WTC11 (cell line): ENCODE results near the gene WDR83. TPM values are rescaled to one million over a fixed set of nuclear protein-coding genes. Genes with fewer than 3 reads are reported as not detected.

Experiments used
- ATAC-seq: fragments of 200-7000 bp; cut with Tn5 transposase; 2 replicates; pipeline ENCODE4 v1.10.0; 2021; ENCODE audit warnings: mild to moderate bottlenecking, moderate library complexity
- CTCF ChIA-PET: fragments of 300-600 bp; sonication (Branson Sonifier 250); formaldehyde crosslinking; loops from one replicate; lab custom pipeline; 2021; ENCODE audit warnings: antibody characterized with exemption; lab: Charles Lee
- POLR2A ChIA-PET: fragments of 350-600 bp; sonication (Branson Sonifier 250); formaldehyde crosslinking; loops from one replicate; lab custom pipeline; 2021; ENCODE audit warnings: antibody characterized with exemption; lab: Charles Lee
- DNase-seq: peaks from one replicate; pipeline ENCODE4 v3.0.0; 2021; ENCODE audit warnings: low spot score
- H3K27ac Mint-ChIP-seq: 2 replicates; pipeline ENCODE4 v1.8.0; 2021; ENCODE audit warnings: mixed read lengths
- H3K27me3 Mint-ChIP-seq: 2 replicates; pipeline ENCODE4 v1.8.0; 2021; ENCODE audit warnings: low read depth, mild to moderate bottlenecking, moderate library complexity, mixed read lengths
- H3K36me3 Mint-ChIP-seq: 2 replicates; pipeline ENCODE4 v1.8.0; 2021; ENCODE audit warnings: mixed read lengths
- H3K4me1 Mint-ChIP-seq: 2 replicates; pipeline ENCODE4 v1.8.0; 2022; ENCODE audit warnings: mixed read lengths
- H3K4me3 Mint-ChIP-seq: 2 replicates; pipeline ENCODE4 v1.8.0; 2021; ENCODE audit warnings: mild to moderate bottlenecking, moderate library complexity, mixed read lengths
- H3K9me3 Mint-ChIP-seq: 2 replicates; pipeline ENCODE4 v1.8.0; 2021; ENCODE audit warnings: mixed read lengths
- FOXJ3 ChIP-seq: sonication (generic); formaldehyde crosslinking; IDR thresholded peaks from 2 replicates; pipeline ENCODE4 v1.9.0; 2021; ENCODE audit warnings: missing genetic modification reagents, mild to moderate bottlenecking, borderline replicate concordance
- IRF2 ChIP-seq: sonication (generic); formaldehyde crosslinking; IDR thresholded peaks from 2 replicates; pipeline ENCODE4 v1.8.0; 2022; ENCODE audit warnings: low read depth, missing genetic modification reagents, borderline replicate concordance
- MXD4 ChIP-seq: fragments of 250-450 bp; sonication (Bioruptor Pico); IDR thresholded peaks from 2 replicates; pipeline ENCODE4 v1.8.0; 2021; ENCODE audit warnings: mild to moderate bottlenecking, moderate library complexity, borderline replicate concordance
- NR1H2 ChIP-seq: sonication (generic); formaldehyde crosslinking; IDR thresholded peaks from 2 replicates; pipeline ENCODE4 v1.9.0; 2021; ENCODE audit warnings: mild to moderate bottlenecking, moderate library complexity, missing genetic modification reagents
- OVOL2 ChIP-seq: fragments of 250-450 bp; sonication (Bioruptor Pico); IDR thresholded peaks from 2 replicates; pipeline ENCODE4 v1.9.0; 2021; ENCODE audit warnings: mild to moderate bottlenecking, borderline replicate concordance
- TEAD4 ChIP-seq: sonication (generic); formaldehyde crosslinking; IDR thresholded peaks from 2 replicates; pipeline ENCODE4 v1.8.0; 2022; ENCODE audit warnings: mild to moderate bottlenecking, missing genetic modification reagents
- TP53 ChIP-seq: sonication (generic); formaldehyde crosslinking; IDR thresholded peaks from 2 replicates; pipeline ENCODE4 v1.8.1; 2023; ENCODE audit warnings: mild to moderate bottlenecking, missing genetic modification reagents
- ZNF396 ChIP-seq: fragments of 250-450 bp; sonication (Bioruptor Pico); IDR thresholded peaks from 2 replicates; pipeline ENCODE4 v1.8.0; 2021; ENCODE audit warnings: mild to moderate bottlenecking, moderate library complexity, borderline replicate concordance
- total RNA-seq: library from RNA; stranded (reverse); gene quantifications from 3 replicates; pipeline ENCODE4 v1.2.3, GENCODE V29; 2021
- TF ChIP-seq, protein P1 (sequence below): sonication (generic); formaldehyde crosslinking; conservative IDR thresholded peaks from 2 replicates; pipeline ENCODE4 v1.8.1; 2023; ENCODE audit warnings: mild to moderate bottlenecking, low read depth, missing genetic modification reagents, moderate library complexity
- TF ChIP-seq, protein P2 (sequence below): sonication (generic); formaldehyde crosslinking; IDR thresholded peaks from 2 replicates; pipeline ENCODE4 v1.8.1; 2023; ENCODE audit warnings: mild to moderate bottlenecking, missing genetic modification reagents, moderate library complexity
- TF ChIP-seq, protein P3 (sequence below): fragments of 250-450 bp; sonication (Bioruptor Pico); IDR thresholded peaks from 2 replicates; pipeline ENCODE4 v1.8.0; 2021; ENCODE audit warnings: mild to moderate bottlenecking
- TF ChIP-seq, protein P4 (sequence below): sonication (generic); formaldehyde crosslinking; IDR thresholded peaks from 2 replicates; pipeline ENCODE4 v1.8.1; 2022; ENCODE audit warnings: mild to moderate bottlenecking, moderate library complexity, missing genetic modification reagents
- TF ChIP-seq, protein P5 (sequence below): sonication (generic); formaldehyde crosslinking; IDR thresholded peaks from 2 replicates; pipeline ENCODE4 v1.8.0; 2023; ENCODE audit warnings: missing genetic modification reagents, mild to moderate bottlenecking, borderline replicate concordance
- TF ChIP-seq, protein P6 (sequence below): sonication (generic); formaldehyde crosslinking; IDR thresholded peaks from 2 replicates; pipeline ENCODE4 v1.8.1; 2023; ENCODE audit warnings: mild to moderate bottlenecking, missing genetic modification reagents
- TF ChIP-seq, protein P7 (sequence below): fragments of 250-450 bp; sonication (Bioruptor Pico); IDR thresholded peaks from 2 replicates; pipeline ENCODE4 v1.9.0; 2021; ENCODE audit warnings: moderate library complexity, mild to moderate bottlenecking, inconsistent platforms, borderline replicate concordance
- TF ChIP-seq, protein P8 (sequence below): fragments of 250-450 bp; sonication (Bioruptor Pico); IDR thresholded peaks from 2 replicates; pipeline ENCODE4 v1.9.0; 2021; ENCODE audit warnings: mild to moderate bottlenecking

WDR83 gene
- total RNA-seq, 1 experiment from 2014 or later: 21.8 TPM

DNA sequence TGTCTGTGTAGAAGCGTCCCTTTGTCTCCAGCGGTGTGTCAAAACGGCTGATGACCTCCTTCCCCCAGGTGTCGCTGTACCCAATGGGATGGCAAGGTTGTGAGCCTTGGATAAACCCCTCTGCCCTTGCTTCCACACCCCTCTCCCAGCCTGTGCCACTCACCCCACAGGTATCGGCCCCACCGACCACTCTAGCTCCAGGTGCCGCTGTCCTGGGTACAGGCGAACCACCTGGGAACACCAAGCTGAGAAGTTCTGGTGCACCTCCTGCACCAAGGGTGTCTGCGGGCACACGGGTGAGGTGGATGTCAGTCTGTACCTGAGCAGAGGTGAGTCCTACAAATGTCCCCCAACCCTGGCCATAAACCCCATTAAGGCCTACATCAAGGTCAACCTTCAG, 16.7 kb upstream of the WDR83 start:
- CTCF ChIA-PET: interaction anchor here (1.5 to 3.3 kb wide), 2 partner anchors 10 to 11 kb away, joined by 3 to 17 read pairs; no protein-coding TSS in a partner anchor

DNA sequence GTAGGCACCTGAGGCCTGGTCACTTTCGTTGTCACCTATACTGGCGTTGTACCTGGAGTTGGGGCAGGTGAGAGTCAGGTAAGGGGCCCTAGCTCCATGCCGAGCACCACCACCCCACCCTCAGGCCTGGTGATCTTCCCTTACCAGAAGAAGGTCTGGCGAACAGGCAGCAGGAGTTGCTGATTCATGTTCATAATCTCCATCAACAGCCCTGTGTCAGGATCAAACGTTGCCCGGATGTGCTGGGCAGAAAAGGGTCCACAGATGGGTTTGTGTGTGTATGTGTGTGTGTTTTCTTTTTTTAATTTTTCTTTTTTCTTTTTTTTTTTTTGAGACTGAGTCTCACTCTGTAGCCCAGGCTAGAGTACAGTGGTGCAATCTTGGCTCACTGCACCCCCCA, 14.4 kb upstream of the WDR83 start:
- DNase-seq (no peak), ATAC-seq (no peak)
- Mint-ChIP-seq H3K27me3 (peaks cover 2% of the 10 kb centered on the region), H3K36me3 (peaks cover 25% of the 10 kb centered on the region), H3K4me3 (no peak overlapping the region), H3K27ac (no peak overlapping the region), H3K4me1 (peaks cover 10% of the 10 kb centered on the region), H3K9me3 (no peaks in the 10 kb centered on the region)
- ChIA-PET CTCF (interaction anchor here (0.6 to 1.1 kb wide), 2 partner anchors 12 to 19 kb away, joined by 3 read pairs; no protein-coding TSS in a partner anchor), POLR2A (no interaction called here)
- TF ChIP-seq, protein P1, sequence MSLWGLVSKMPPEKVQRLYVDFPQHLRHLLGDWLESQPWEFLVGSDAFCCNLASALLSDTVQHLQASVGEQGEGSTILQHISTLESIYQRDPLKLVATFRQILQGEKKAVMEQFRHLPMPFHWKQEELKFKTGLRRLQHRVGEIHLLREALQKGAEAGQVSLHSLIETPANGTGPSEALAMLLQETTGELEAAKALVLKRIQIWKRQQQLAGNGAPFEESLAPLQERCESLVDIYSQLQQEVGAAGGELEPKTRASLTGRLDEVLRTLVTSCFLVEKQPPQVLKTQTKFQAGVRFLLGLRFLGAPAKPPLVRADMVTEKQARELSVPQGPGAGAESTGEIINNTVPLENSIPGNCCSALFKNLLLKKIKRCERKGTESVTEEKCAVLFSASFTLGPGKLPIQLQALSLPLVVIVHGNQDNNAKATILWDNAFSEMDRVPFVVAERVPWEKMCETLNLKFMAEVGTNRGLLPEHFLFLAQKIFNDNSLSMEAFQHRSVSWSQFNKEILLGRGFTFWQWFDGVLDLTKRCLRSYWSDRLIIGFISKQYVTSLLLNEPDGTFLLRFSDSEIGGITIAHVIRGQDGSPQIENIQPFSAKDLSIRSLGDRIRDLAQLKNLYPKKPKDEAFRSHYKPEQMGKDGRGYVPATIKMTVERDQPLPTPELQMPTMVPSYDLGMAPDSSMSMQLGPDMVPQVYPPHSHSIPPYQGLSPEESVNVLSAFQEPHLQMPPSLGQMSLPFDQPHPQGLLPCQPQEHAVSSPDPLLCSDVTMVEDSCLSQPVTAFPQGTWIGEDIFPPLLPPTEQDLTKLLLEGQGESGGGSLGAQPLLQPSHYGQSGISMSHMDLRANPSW: no peak
- TF ChIP-seq NR1H2 (CRISPR knock-in tag) (no peak), TP53 (CRISPR knock-in tag) (no peak), OVOL2 (no peak), TEAD4 (CRISPR knock-in tag) (no peak), ZNF396 (CRISPR knock-in tag) (no peak), FOXJ3 (CRISPR knock-in tag) (no peak), IRF2 (CRISPR knock-in tag) (no peak), MXD4 (no peak)
- TF ChIP-seq, protein P2, sequence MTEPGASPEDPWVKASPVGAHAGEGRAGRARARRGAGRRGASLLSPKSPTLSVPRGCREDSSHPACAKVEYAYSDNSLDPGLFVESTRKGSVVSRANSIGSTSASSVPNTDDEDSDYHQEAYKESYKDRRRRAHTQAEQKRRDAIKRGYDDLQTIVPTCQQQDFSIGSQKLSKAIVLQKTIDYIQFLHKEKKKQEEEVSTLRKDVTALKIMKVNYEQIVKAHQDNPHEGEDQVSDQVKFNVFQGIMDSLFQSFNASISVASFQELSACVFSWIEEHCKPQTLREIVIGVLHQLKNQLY (CRISPR knock-in tag): no peak
- TF ChIP-seq, protein P3, sequence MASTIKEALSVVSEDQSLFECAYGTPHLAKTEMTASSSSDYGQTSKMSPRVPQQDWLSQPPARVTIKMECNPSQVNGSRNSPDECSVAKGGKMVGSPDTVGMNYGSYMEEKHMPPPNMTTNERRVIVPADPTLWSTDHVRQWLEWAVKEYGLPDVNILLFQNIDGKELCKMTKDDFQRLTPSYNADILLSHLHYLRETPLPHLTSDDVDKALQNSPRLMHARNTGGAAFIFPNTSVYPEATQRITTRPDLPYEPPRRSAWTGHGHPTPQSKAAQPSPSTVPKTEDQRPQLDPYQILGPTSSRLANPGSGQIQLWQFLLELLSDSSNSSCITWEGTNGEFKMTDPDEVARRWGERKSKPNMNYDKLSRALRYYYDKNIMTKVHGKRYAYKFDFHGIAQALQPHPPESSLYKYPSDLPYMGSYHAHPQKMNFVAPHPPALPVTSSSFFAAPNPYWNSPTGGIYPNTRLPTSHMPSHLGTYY: no peak
- TF ChIP-seq, protein P4, sequence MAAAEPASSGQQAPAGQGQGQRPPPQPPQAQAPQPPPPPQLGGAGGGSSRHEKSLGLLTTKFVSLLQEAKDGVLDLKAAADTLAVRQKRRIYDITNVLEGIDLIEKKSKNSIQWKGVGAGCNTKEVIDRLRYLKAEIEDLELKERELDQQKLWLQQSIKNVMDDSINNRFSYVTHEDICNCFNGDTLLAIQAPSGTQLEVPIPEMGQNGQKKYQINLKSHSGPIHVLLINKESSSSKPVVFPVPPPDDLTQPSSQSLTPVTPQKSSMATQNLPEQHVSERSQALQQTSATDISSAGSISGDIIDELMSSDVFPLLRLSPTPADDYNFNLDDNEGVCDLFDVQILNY (CRISPR knock-in tag): no peak
- TF ChIP-seq, protein P5, sequence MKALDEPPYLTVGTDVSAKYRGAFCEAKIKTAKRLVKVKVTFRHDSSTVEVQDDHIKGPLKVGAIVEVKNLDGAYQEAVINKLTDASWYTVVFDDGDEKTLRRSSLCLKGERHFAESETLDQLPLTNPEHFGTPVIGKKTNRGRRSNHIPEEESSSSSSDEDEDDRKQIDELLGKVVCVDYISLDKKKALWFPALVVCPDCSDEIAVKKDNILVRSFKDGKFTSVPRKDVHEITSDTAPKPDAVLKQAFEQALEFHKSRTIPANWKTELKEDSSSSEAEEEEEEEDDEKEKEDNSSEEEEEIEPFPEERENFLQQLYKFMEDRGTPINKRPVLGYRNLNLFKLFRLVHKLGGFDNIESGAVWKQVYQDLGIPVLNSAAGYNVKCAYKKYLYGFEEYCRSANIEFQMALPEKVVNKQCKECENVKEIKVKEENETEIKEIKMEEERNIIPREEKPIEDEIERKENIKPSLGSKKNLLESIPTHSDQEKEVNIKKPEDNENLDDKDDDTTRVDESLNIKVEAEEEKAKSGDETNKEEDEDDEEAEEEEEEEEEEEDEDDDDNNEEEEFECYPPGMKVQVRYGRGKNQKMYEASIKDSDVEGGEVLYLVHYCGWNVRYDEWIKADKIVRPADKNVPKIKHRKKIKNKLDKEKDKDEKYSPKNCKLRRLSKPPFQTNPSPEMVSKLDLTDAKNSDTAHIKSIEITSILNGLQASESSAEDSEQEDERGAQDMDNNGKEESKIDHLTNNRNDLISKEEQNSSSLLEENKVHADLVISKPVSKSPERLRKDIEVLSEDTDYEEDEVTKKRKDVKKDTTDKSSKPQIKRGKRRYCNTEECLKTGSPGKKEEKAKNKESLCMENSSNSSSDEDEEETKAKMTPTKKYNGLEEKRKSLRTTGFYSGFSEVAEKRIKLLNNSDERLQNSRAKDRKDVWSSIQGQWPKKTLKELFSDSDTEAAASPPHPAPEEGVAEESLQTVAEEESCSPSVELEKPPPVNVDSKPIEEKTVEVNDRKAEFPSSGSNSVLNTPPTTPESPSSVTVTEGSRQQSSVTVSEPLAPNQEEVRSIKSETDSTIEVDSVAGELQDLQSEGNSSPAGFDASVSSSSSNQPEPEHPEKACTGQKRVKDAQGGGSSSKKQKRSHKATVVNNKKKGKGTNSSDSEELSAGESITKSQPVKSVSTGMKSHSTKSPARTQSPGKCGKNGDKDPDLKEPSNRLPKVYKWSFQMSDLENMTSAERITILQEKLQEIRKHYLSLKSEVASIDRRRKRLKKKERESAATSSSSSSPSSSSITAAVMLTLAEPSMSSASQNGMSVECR (CRISPR knock-in tag): no peak
- TF ChIP-seq, protein P6, sequence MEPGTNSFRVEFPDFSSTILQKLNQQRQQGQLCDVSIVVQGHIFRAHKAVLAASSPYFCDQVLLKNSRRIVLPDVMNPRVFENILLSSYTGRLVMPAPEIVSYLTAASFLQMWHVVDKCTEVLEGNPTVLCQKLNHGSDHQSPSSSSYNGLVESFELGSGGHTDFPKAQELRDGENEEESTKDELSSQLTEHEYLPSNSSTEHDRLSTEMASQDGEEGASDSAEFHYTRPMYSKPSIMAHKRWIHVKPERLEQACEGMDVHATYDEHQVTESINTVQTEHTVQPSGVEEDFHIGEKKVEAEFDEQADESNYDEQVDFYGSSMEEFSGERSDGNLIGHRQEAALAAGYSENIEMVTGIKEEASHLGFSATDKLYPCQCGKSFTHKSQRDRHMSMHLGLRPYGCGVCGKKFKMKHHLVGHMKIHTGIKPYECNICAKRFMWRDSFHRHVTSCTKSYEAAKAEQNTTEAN (CRISPR knock-in tag): no peak
- TF ChIP-seq, protein P7, sequence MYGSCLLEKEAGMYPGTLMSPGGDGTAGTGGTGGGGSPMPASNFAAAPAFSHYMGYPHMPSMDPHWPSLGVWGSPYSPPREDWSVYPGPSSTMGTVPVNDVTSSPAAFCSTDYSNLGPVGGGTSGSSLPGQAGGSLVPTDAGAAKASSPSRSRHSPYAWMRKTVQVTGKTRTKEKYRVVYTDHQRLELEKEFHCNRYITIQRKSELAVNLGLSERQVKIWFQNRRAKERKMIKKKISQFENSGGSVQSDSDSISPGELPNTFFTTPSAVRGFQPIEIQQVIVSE (CRISPR knock-in tag): no peak

More for the DNA sequence above, 16.7 kb upstream of the WDR83 start:
- H3K27me3 Mint-ChIP-seq: peaks cover 11% of the 10 kb centered on the region
- no peak overlapping the region for H3K4me3 Mint-ChIP-seq
- ATAC-seq (no peak), DNase-seq (no peak)
- peaks cover 11% of the 10 kb centered on the region for H3K4me1 Mint-ChIP-seq
- H3K9me3 Mint-ChIP-seq: no peaks in the 10 kb centered on the region
- TF ChIP-seq FOXJ3 (CRISPR knock-in tag) (no peak), TEAD4 (CRISPR knock-in tag) (no peak)
- TF ChIP-seq, protein P8, sequence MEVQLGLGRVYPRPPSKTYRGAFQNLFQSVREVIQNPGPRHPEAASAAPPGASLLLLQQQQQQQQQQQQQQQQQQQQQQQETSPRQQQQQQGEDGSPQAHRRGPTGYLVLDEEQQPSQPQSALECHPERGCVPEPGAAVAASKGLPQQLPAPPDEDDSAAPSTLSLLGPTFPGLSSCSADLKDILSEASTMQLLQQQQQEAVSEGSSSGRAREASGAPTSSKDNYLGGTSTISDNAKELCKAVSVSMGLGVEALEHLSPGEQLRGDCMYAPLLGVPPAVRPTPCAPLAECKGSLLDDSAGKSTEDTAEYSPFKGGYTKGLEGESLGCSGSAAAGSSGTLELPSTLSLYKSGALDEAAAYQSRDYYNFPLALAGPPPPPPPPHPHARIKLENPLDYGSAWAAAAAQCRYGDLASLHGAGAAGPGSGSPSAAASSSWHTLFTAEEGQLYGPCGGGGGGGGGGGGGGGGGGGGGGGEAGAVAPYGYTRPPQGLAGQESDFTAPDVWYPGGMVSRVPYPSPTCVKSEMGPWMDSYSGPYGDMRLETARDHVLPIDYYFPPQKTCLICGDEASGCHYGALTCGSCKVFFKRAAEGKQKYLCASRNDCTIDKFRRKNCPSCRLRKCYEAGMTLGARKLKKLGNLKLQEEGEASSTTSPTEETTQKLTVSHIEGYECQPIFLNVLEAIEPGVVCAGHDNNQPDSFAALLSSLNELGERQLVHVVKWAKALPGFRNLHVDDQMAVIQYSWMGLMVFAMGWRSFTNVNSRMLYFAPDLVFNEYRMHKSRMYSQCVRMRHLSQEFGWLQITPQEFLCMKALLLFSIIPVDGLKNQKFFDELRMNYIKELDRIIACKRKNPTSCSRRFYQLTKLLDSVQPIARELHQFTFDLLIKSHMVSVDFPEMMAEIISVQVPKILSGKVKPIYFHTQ: no peak
- H3K36me3 Mint-ChIP-seq: peaks cover 9% of the 10 kb centered on the region
- POLR2A ChIA-PET: no interaction called here
- no peak overlapping the region for H3K27ac Mint-ChIP-seq
